ENCODE results near the gene FAAH. TPM values are rescaled to one million over a fixed set of nuclear protein-coding genes. Genes with fewer than 3 reads are reported as not detected.

The FAAH gene
- total RNA-seq, 4 donors from 2014 or later: 107 to 230 (median 152) TPM

GRCh38 chr1:46448109-46448911 is 54.2 kb downstream of the FAAH start:
- Histone ChIP-seq H3K9me3 (no peaks in the 10 kb centered on the region), H3K4me3 (peak overlapping the region in 3 of 4 donors; percentile 12 to 45 (median 17)), H3K36me3 (no peaks in the 10 kb centered on the region), H3K27me3 (no peaks in the 10 kb centered on the region), H3K27ac (no peak overlapping the region), H3K4me1 (peaks cover 0 to 4% (median 0%) of the 10 kb centered on the region in 4 donors)
- no peak for DNase-seq
- TF ChIP-seq POLR2A (IDR thresholded peaks at IDR 0.05): no peak
- TF ChIP-seq, protein P1, sequence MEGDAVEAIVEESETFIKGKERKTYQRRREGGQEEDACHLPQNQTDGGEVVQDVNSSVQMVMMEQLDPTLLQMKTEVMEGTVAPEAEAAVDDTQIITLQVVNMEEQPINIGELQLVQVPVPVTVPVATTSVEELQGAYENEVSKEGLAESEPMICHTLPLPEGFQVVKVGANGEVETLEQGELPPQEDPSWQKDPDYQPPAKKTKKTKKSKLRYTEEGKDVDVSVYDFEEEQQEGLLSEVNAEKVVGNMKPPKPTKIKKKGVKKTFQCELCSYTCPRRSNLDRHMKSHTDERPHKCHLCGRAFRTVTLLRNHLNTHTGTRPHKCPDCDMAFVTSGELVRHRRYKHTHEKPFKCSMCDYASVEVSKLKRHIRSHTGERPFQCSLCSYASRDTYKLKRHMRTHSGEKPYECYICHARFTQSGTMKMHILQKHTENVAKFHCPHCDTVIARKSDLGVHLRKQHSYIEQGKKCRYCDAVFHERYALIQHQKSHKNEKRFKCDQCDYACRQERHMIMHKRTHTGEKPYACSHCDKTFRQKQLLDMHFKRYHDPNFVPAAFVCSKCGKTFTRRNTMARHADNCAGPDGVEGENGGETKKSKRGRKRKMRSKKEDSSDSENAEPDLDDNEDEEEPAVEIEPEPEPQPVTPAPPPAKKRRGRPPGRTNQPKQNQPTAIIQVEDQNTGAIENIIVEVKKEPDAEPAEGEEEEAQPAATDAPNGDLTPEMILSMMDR (IDR thresholded peaks at IDR 0.05): no peak

DNA sequence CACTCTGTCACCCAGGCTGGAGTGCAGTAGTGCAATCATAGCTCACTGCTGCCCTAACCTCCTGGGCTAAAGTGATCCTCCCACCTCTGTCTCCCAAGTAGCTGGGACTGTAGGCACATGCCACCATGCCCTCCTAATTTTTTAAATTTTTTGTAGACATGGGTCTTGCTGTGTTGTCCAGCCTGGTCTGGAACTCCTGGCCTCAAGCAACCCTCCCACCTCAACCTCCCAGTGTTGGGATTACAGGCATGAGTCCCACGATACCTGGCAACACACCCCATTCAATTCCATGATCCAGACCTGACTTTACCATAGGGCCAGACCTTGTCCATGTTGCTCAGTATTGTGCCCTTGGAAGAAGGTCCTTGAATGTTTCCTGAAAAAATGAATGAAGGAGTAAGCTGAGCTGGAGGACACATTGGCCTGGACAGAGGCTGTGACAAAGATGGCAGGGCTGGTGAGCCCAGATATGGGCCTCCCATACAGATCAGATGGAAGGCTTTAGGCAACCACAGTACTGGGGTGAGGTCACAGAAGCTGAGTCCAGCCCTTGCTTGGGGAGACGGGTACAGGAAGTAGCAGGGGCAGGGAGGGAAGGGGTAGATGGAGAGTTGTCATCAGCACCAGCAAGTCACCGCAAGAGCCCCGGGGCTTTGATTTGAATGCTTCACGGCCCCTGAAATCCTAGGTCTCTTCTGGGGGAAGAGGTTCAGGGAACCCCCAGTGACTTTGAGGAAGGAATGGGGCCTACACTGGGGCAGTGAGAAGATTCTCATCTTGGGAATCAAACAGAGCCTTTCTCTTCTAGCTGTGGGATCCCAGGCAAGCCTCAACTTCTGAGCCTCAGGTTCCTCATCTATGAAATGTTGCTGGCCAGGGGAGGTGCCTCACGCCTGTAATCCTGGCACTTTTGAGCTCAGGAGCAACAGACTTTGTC is 55.4 kb downstream of the FAAH start:
- H3K4me1 ChIP-seq: peaks cover 0 to 4% (median 0%) of the 10 kb centered on the region in 4 donors
- no peak overlapping the region for H3K27ac ChIP-seq
- H3K4me3 ChIP-seq: no peak overlapping the region
- DNase-seq: no peak
- TF ChIP-seq POLR2A (IDR thresholded peaks at IDR 0.05): no peak
- TF ChIP-seq, protein P1 (IDR thresholded peaks at IDR 0.05): no peak
- no peaks in the 10 kb centered on the region for H3K9me3 ChIP-seq
- H3K36me3 ChIP-seq: no peaks in the 10 kb centered on the region
- no peaks in the 10 kb centered on the region for H3K27me3 ChIP-seq

DNA sequence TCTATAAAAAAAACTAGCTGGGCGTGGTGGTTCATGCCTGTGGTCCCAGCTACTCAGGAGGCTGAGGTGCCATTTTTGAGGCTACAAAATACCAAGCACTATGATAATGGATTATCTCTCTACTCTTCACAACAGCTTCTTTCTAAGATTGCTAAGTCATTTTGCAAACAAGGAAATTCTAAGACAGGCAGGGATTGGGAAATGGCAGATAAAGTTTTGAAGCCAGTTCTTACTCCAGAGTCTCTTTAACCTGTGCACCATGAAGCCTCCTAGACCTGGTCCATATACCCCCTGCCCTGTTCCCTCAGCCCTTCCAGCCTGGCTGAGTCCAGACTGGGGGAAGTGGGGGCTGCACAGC is 56.0 kb downstream of the FAAH start:
- no peaks in the 10 kb centered on the region for H3K27me3 ChIP-seq
- TF ChIP-seq, protein P1 (IDR thresholded peaks at IDR 0.05): no peak
- TF ChIP-seq POLR2A (IDR thresholded peaks at IDR 0.05): no peak
- no peak for DNase-seq
- H3K9me3 ChIP-seq: no peaks in the 10 kb centered on the region
- peaks cover 0 to 4% (median 0%) of the 10 kb centered on the region in 4 donors for H3K4me1 ChIP-seq
- H3K27ac ChIP-seq: no peak overlapping the region
- H3K36me3 ChIP-seq: no peaks in the 10 kb centered on the region
- no peak overlapping the region for H3K4me3 ChIP-seq

DNA sequence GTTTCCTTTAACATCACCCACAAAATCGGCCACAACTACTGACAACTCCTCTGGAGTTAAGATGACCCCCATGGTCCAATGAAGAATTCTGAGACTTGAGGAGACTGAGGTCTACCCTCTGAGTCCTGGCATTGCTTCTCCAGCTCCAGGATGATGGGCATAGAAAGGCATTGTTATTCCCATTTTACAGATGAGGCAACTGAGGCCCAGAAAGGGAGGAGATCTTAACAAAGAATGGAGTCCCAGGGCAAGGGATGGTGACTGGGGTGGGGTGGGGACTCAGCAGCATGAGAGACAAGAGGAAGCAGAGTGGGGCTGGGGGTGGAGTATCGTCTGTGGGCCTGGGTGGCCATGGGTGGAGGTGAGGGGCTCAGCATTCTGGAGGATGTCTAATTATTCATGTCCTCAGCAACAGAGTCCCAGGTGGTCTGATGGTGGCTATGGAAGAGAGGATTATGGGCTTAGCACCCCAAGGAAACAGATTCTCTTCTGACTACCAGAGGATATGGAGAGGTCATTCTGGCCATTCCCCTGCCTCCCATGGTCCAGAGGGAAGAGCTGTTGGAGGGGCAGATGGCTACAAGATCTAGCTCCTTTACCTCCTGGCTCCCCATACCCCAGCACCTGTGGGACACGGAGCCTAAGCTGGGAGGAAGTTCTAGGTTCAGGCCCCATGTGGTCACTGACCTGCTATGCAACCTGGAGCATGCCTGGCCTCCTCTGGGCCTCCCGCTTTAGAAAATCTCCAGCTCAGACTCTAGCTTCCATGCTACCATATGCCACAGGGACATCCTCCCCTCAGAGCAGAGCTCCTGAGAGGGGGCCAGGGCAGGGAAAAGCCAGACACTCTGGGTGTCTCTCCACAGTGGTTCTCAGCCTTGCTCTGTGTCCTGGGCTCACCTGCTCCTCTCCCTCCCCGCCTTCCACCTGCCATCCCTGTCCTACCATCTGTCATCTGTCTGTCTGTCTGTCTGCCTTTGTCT is 58.1 kb downstream of the FAAH start:
- peaks cover 0 to 4% (median 0%) of the 10 kb centered on the region in 4 donors for H3K4me1 ChIP-seq
- no peak overlapping the region for H3K27ac ChIP-seq
- H3K4me3 ChIP-seq: no peak overlapping the region
- H3K9me3 ChIP-seq: no peaks in the 10 kb centered on the region
- H3K36me3 ChIP-seq: no peaks in the 10 kb centered on the region
- TF ChIP-seq, protein P1 (IDR thresholded peaks at IDR 0.05): no peak
- TF ChIP-seq POLR2A (IDR thresholded peaks at IDR 0.05): no peak
- DNase-seq: no peak
- no peaks in the 10 kb centered on the region for H3K27me3 ChIP-seq

GRCh38 chr1:46452931-46453325 is 58.8 kb downstream of the FAAH start:
- Histone ChIP-seq H3K27me3 (no peaks in the 10 kb centered on the region), H3K4me1 (peaks cover 0 to 4% (median 0%) of the 10 kb centered on the region in 4 donors), H3K36me3 (no peaks in the 10 kb centered on the region), H3K9me3 (no peaks in the 10 kb centered on the region), H3K4me3 (no peak overlapping the region), H3K27ac (no peak overlapping the region)
- no peak for DNase-seq
- TF ChIP-seq, protein P1 (IDR thresholded peaks at IDR 0.05): no peak
- TF ChIP-seq POLR2A (IDR thresholded peaks at IDR 0.05): no peak

Data from Peyer's patch (tissue), 4 donors.